SK-N-SH (cell line): Measurements from ENCODE around the gene CACYBP. TPM values are rescaled to one million over a fixed set of nuclear protein-coding genes. Genes with fewer than 3 reads are reported as not detected.

Experiments
- CTCF ChIA-PET: fragments of 300-600, 350-600 bp; formaldehyde crosslinking; extraction: SDS; loops from one replicate; lab custom pipeline; 2021; lab: Yijun Ruan, JAX
- POLR2A ChIA-PET: fragments of 350-600 bp; sonication (Branson Sonifier 250); formaldehyde crosslinking; extraction: SDS; loops from one replicate; lab custom pipeline; 2020; ENCODE audit warnings: antibody characterized with exemption, inconsistent platforms; lab: Yijun Ruan, JAX
- DNase-seq: peaks from one replicate; pipeline ENCODE4 v3.0.0; 2012
- H2AFZ ChIP-seq: fragments of 200-600 bp; sonication (generic); 2 replicates; pipeline ENCODE4 v1.8.1; 2016; ENCODE audit warnings: antibody characterized with exemption, mild to moderate bottlenecking, low read depth
- H3F3A ChIP-seq: fragments of 200-600 bp; sonication (generic); replicated peaks from 2 replicates; pipeline ENCODE3; 2016; ENCODE audit warnings: antibody characterized with exemption, mild to moderate bottlenecking; ENCODE audit not compliant: insufficient read depth
- H3K27ac ChIP-seq, 2 experiments: fragments of 200-500 bp in 1 of 2; fragments of 200-600 bp in 1 of 2; sonication (Bioruptor generic) in 1 of 2; sonication (generic), shearing (Covaris generic) in 1 of 2; 2 replicates each; pipeline versions ENCODE4 v1.5.1 to v1.6.1; 2014 to 2016; ENCODE audit warnings: low read depth in 2 of 2, inconsistent platforms in 1 of 2, low read length in 1 of 2, mild to moderate bottlenecking in 1 of 2, mixed read lengths in 1 of 2
- H3K27me3 ChIP-seq: fragments of 200-600 bp; sonication (generic), shearing (Covaris generic); 2 replicates; pipeline ENCODE4 v1.6.1; 2016; ENCODE audit warnings: mixed run types; ENCODE audit not compliant: insufficient read depth
- H3K36me3 ChIP-seq, 2 experiments: fragments of 200-500 bp in 1 of 2; fragments of 200-600 bp in 1 of 2; sonication (Bioruptor generic) in 1 of 2; sonication (generic) in 1 of 2; replicated peaks in 1 of 2; 2 replicates each; pipeline versions ENCODE3 to v1.5.1; 2014 to 2016; ENCODE audit warnings: low read length in 1 of 2, mild to moderate bottlenecking in 1 of 2; ENCODE audit not compliant: insufficient read depth in 2 of 2, control insufficient read depth in 1 of 2
- H3K4me1 ChIP-seq, 2 experiments: fragments of 200-500 bp in 1 of 2; fragments of 200-600 bp in 1 of 2; sonication (Bioruptor generic) in 1 of 2; sonication (generic), shearing (Covaris generic) in 1 of 2; 2 replicates each; pipeline versions ENCODE4 v1.5.1 to v1.6.1; 2014 to 2016; ENCODE audit warnings: low read depth in 1 of 2, low read length in 1 of 2, mixed run types in 1 of 2; ENCODE audit not compliant: insufficient read depth in 2 of 2, control insufficient read depth in 1 of 2
- H3K4me2 ChIP-seq: fragments of 200-600 bp; sonication (generic), shearing (Covaris generic); 2 replicates; pipeline ENCODE4 v1.6.1; 2017; ENCODE audit warnings: mixed run types
- H3K4me3 ChIP-seq, 2 experiments: fragments of 200-500 bp in 1 of 2; fragments of 200-600 bp in 1 of 2; sonication (Bioruptor generic) in 1 of 2; sonication (generic), shearing (Covaris generic) in 1 of 2; 2 replicates each; pipeline versions ENCODE4 v1.5.1 to v1.8.1; 2014 to 2016; ENCODE audit warnings: low read depth in 2 of 2, inconsistent platforms in 1 of 2, low read length in 1 of 2, mild to moderate bottlenecking in 1 of 2, mixed read lengths in 1 of 2, moderate library complexity in 1 of 2
- H3K79me2 ChIP-seq: fragments of 200-600 bp; sonication (generic); 2 replicates; pipeline ENCODE4 v1.8.1; 2017; ENCODE audit warnings: mild to moderate bottlenecking; ENCODE audit not compliant: insufficient read depth
- H3K9ac ChIP-seq: fragments of 200-600 bp; sonication (generic); 2 replicates; pipeline ENCODE4 v1.6.1; 2017; ENCODE audit warnings: mixed run types
- H3K9me2 ChIP-seq: fragments of 200-600 bp; sonication (generic); 2 replicates; pipeline ENCODE4 v1.6.1; 2017; ENCODE audit warnings: mixed run types
- H3K9me3 ChIP-seq: fragments of 200-600 bp; sonication (generic); 2 replicates; pipeline ENCODE4 v1.6.1; 2017; ENCODE audit warnings: mixed run types, mild to moderate bottlenecking, moderate library complexity
- H4K20me1 ChIP-seq: fragments of 200-600 bp; sonication (generic); 2 replicates; pipeline ENCODE4 v1.6.1; 2017; ENCODE audit warnings: mild to moderate bottlenecking, mixed run types; ENCODE audit not compliant: insufficient read depth
- CTCF ChIP-seq: fragments of 200-600 bp; sonication (generic); IDR thresholded peaks from 2 replicates; pipeline ENCODE4 v1.6.1; 2017; ENCODE audit warnings: antibody characterized with exemption, mild to moderate bottlenecking, moderate library complexity
- ELF1 ChIP-seq: IDR thresholded peaks from 2 replicates; pipeline ENCODE4 v1.4.0; 2012
- FOXM1 ChIP-seq: IDR thresholded peaks from 2 replicates; pipeline ENCODE4 v1.4.0; 2012; ENCODE audit warnings: low read depth, mild to moderate bottlenecking
- IRF3 ChIP-seq: fragments of 150-350 bp; IDR thresholded peaks from 2 replicates; pipeline ENCODE4 v1.6.1; 2016; ENCODE audit warnings: mild to moderate bottlenecking, low read depth, low read length
- JUND ChIP-seq: IDR thresholded peaks from 2 replicates; pipeline ENCODE4 v1.4.0; 2012
- MEF2A ChIP-seq: IDR thresholded peaks from 2 replicates; pipeline ENCODE4 v1.4.0; 2012; ENCODE audit warnings: low read depth, borderline replicate concordance
- NFIC ChIP-seq: IDR thresholded peaks from 2 replicates; pipeline ENCODE4 v1.4.0; 2012; ENCODE audit warnings: borderline replicate concordance
- PBX3 ChIP-seq: IDR thresholded peaks from 2 replicates; pipeline ENCODE4; 2012
- POLR2AphosphoS5 ChIP-seq: IDR thresholded peaks from 2 replicates; pipeline ENCODE4 v1.6.1; 2012; ENCODE audit warnings: low read depth, low read length
- REST ChIP-seq: IDR thresholded peaks from 2 replicates; pipeline ENCODE4 v1.6.1; 2012; ENCODE audit warnings: mild to moderate bottlenecking, low read depth, low read length, moderate library complexity
- RXRA ChIP-seq: IDR thresholded peaks from 2 replicates; pipeline ENCODE4 v1.4.0; 2012; ENCODE audit warnings: low read depth, mild to moderate bottlenecking, borderline replicate concordance
- SIN3A ChIP-seq: IDR thresholded peaks from 2 replicates; pipeline ENCODE4 v1.6.1; 2012; ENCODE audit warnings: low read depth, mild to moderate bottlenecking, low read length, moderate library complexity, borderline replicate concordance
- TCF12 ChIP-seq: IDR thresholded peaks from 2 replicates; pipeline ENCODE4 v1.4.0; 2012
- USF2 ChIP-seq: fragments of 150-350 bp; IDR thresholded peaks from 2 replicates; pipeline ENCODE4 v1.6.1; 2017; ENCODE audit warnings: antibody characterized with exemption, low read length, low read depth, borderline replicate concordance
- YY1 ChIP-seq: IDR thresholded peaks from 2 replicates; pipeline ENCODE4 v1.4.0; 2012; ENCODE audit warnings: low read depth, mild to moderate bottlenecking
- WGBS: methylation state at CpG from one replicate; pipeline ENCODE4 v1.1.6; 2017; ENCODE audit warnings: low lambda C conversion rate; 5-methylcytosine and 5-hydroxymethylcytosine counted together
- polyA plus RNA-seq, 3 experiments: library from polyadenylated mRNA; depleted of rRNA; stranded (reverse); fragments of >200 nt; gene quantifications; 2 replicates each; pipeline ENCODE4 v1.2.3, GENCODE V29; 2012

CACYBP gene
- polyA plus RNA-seq, 1 of the 3 experiments (the other 2 are of a cell fraction), result 56.2 TPM

- Histone ChIP-seq H3F3A (no peaks in the 10 kb centered on the region), H3K9me3 (no peaks in the 10 kb centered on the region), H3K27ac (no peak overlapping the region)
- TF ChIP-seq ELF1 (no peak), JUND (no peak), USF2 (no peak), IRF3 (no peak), TCF12 (no peak), FOXM1 (no peak), RXRA (no peak), PBX3 (no peak), MEF2A (no peak), NFIC (no peak), YY1 (no peak), CTCF (no peak), SIN3A (no peak), POLR2AphosphoS5 (no peak), REST (no peak)
- TF ChIP-seq, all 33 proteins: peak for 0
- ChIA-PET CTCF (interaction anchor here (1.8 kb wide), 1 partner anchor 109 kb away, joined by 6 read pairs; no protein-coding TSS in a partner anchor), POLR2A (no interaction called here)
- no peaks in the 10 kb centered on the region for H3K79me2 ChIP-seq
- no peak overlapping the region for H3K9ac ChIP-seq
- no peak overlapping the region for H3K4me3 ChIP-seq
- 37% methylated on average over 7 of the region's 7 CpGs for WGBS
- H3K4me2 ChIP-seq, result no peak overlapping the region
- H3K27me3 ChIP-seq, result no peaks in the 10 kb centered on the region
- no peaks in the 10 kb centered on the region for H3K36me3 ChIP-seq
- H3K4me1 ChIP-seq, result no peaks in the 10 kb centered on the region
- no peak overlapping the region for H2AFZ ChIP-seq
- no peaks in the 10 kb centered on the region for H4K20me1 ChIP-seq
- no peak for DNase-seq
- H3K9me2 ChIP-seq, result no peaks in the 10 kb centered on the region
Observed at GRCh38 chr1:175037416-175037815, 37.7 kb downstream of the CACYBP start.
